HG03060 (cell line): ENCODE data around the gene ARHGAP29.

Experiments used
- ATAC-seq: cut with Tn5 transposase; IDR thresholded peaks from one replicate; pipeline ENCODE4 v1.9.1; 2021; ENCODE audit warnings: low read depth, moderate number of reproducible peaks; ENCODE audit not compliant: unreplicated experiment

Gene ARHGAP29

DNA sequence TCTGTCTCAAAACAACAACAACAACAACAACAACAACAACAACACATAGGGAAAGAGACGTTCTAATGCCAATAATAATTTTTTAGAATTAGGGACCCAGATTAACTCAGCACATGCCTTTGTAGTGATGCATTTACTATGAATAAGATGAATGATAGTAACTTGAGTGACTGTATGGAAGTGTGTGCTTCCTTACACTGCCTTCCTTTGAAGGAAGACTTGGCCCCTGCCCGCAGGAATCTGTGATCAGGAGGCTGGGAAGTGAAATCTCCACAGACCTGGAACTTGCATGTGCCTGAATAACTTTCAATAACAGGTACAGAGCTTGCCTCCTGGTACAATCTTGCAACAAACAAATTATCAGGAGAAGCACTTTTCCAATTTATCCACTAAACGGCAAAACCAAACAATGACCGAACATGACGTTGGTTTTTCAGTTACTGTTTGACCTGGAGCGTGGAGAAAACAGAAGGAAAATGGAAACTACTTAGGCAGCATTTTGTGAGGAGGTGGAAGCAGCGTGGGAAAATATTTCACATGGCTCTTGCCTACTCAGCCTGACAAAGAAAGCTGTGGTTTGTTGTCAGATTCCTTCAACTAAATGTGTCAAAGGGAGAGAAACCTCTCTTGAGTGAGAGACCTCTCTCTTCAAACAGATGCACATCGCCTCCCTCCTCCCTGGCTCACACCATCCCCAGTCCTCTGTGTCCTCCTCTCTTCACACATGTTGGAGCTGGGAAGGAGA, 106.4 kb downstream of the ARHGAP29 start:
- ATAC-seq, result no peak

DNA sequence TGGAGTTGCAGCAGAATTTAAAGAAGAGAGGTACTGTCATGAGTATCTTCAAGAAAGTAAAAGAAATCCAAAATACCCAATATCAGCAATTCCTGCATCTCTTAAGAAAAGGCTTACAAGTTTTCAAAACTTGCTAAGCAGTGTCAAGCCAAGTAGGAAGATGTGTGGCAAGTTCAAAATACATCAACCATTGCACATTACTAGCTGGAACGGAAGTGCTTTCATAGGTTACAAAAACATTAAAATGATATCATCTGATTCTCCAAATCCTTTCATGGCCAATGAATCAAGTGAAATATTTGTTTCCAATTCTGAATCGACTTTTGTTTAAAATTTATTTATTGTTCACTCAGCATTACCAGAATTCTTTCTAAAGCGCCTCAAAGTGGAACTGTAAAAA, 110.7 kb downstream of the ARHGAP29 start:
- no peak for ATAC-seq

DNA sequence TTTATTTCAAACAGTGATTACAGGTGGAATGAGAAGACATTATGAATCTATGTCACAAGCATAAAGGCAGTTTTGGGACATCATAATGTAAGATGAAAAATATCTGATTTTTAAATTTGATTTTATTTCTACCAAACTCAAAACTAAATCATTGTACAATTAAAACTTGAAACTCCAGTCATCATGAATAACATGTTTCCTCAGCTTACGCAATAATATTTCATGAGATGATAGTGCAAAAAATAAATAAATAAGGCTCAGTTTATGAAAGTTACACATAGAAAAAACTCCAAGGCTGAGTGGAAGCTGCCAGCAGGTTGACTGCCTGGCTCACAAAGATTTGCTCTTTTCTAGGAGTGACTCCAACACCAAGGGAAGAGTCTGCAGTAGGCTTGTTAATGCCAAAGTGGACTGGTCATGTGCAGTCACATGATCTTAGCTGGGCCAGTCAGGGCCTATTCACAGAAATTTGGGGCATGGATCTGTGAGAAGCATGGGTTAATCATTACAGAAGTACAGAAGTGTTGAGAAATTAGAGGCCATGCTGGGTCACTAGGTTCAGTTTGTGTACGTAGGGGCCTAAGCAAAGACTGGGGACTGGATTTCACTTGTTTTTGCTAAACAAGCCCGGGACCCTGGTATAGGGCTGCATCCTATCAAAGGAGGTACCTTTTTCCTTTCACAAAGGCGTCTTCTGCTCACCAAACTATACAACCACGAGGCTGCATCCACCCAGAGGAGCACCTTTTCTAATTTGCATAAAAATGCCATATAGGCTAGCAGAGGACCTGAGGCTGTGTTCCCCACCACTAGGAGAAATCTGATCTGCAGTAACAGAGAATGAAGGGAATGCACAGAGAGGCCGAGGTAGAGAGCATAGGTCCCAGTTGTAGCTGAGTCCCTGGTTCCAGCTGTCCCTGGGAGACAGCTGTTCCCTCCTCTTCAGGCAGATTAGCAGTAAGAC, 111.6 kb downstream of the ARHGAP29 start:
- no peak for ATAC-seq

DNA sequence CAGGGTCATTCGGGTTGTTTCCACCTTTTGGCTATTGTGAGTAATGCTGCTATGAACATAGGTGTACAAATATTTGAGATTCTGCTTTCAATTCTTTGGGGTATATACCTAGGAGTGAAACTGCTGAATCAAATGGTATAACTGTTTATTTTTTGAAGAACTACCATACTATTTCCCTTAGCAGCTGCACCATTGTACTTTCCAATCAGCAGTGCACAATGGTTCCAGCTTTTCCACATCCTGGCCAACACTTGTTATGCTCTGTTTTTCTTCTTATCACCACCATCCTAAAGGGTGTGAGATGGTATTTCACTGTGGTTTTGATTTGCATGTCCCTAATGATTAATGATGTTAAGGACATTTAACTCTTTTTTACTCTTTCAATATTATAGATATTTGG, 112.8 kb downstream of the ARHGAP29 start:
- ATAC-seq, result no peak

DNA sequence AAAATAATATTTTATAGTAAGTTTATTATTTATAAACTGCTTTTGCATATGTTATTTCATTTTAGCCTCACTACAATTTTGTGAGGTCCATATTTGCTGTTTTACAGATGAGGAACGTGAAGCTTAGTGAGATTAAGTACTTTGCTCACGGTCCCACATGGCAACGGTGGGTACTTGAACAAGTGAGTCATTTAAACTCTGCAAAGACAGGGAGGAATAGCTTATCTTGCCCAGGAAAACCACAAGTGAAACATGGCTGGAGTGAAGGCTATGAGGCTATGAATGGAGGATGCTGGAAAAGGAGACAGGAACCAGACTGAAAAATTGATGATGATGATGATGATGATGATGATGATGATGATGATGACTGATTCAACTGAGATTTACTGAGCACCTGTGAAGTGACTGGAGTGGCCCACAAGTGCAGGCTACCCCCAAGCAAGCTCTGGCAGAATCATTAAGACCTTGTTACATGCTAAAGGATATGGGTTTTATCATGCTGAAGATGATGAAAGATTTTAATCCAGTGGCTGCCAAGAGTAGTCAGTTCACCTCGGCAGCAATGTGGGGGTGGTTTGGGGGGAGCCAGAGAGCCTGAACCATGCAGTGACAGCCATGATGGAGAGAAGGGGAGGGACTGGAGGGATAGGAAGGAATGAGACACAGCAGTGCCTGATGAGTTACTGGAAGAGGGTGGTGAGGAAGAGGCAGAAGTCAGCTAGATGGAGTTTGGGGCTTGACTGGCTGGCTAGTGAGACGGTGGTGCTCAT, 115.0 kb downstream of the ARHGAP29 start:
- no peak for ATAC-seq
